HepG2 (cell line): ENCODE measurements around the gene BRD3. TPM values are rescaled to one million over a fixed set of nuclear protein-coding genes. Genes with fewer than 3 reads are reported as not detected.

Source experiments
- ARID2 ChIP-seq: sonication (generic); formaldehyde crosslinking; IDR thresholded peaks from 2 replicates; pipeline ENCODE4 v1.8.1; 2022; ENCODE audit warnings: mild to moderate bottlenecking, missing genetic modification reagents, borderline replicate concordance
- HDAC6 ChIP-seq: fragments of 200-600 bp; sonication (generic); IDR thresholded peaks from 2 replicates; pipeline ENCODE4 v1.7.0; 2017; ENCODE audit warnings: mild to moderate bottlenecking, antibody characterized with exemption, low read length, low read depth
- HNRNPLL ChIP-seq: fragments of 200-400 bp; formaldehyde crosslinking; IDR thresholded peaks from 2 replicates; pipeline ENCODE4 v1.6.1; 2017; ENCODE audit warnings: mild to moderate bottlenecking, low read depth, low read length; ENCODE audit not compliant: poor library complexity, severe bottlenecking
- KLF16 ChIP-seq, 2 experiments: sonication (generic) in 1 of 2; formaldehyde crosslinking in 1 of 2; IDR thresholded peaks; 2 replicates each; pipeline versions ENCODE4 v1.6.1 to v1.8.0; 2016 to 2023; ENCODE audit warnings: missing genetic modification reagents in 2 of 2, missing compliant biosample characterization in 1 of 2
- MIXL1 ChIP-seq: IDR thresholded peaks from 2 replicates; pipeline ENCODE4 v1.6.1; 2016
- MTA3 ChIP-seq: sonication (generic); formaldehyde crosslinking; IDR thresholded peaks from 2 replicates; pipeline ENCODE4 v1.4.0; 2020; ENCODE audit warnings: missing genetic modification reagents
- RBM22 ChIP-seq: fragments of 200-400 bp; formaldehyde crosslinking; optimal IDR thresholded peaks from 2 replicates; pipeline ENCODE3; 2017; ENCODE audit warnings: mild to moderate bottlenecking, low read length, moderate library complexity
- RFXAP ChIP-seq: sonication (generic); formaldehyde crosslinking; IDR thresholded peaks from 2 replicates; pipeline ENCODE4 v1.4.0; 2020; ENCODE audit warnings: missing genetic modification reagents, borderline replicate concordance
- XRCC5 ChIP-seq: fragments of 200-400 bp; formaldehyde crosslinking; optimal IDR thresholded peaks from 2 replicates; pipeline ENCODE3; 2017; ENCODE audit warnings: mild to moderate bottlenecking, low read length
- ZMYM3 ChIP-seq: sonication (generic); formaldehyde crosslinking; IDR thresholded peaks from 2 replicates; pipeline ENCODE4 v1.5.1; 2020; ENCODE audit warnings: mild to moderate bottlenecking, missing genetic modification reagents
- ZNF350 ChIP-seq: sonication (generic); formaldehyde crosslinking; IDR thresholded peaks from 2 replicates; pipeline ENCODE4 v1.4.0; 2020; ENCODE audit warnings: mild to moderate bottlenecking, low read depth, missing genetic modification reagents, borderline replicate concordance
- ZNF562 ChIP-seq: sonication (generic); formaldehyde crosslinking; IDR thresholded peaks from 2 replicates; pipeline ENCODE4 v1.8.0; 2022; ENCODE audit warnings: missing genetic modification reagents, borderline replicate concordance
- ZNF792 ChIP-seq: IDR thresholded peaks from 2 replicates; pipeline ENCODE4 v1.6.1; 2016
- ZNF879 ChIP-seq: sonication (generic); formaldehyde crosslinking; IDR thresholded peaks from 2 replicates; pipeline ENCODE4 v1.8.1; 2023; ENCODE audit warnings: missing genetic modification reagents
- ZSCAN12 ChIP-seq: sonication (generic); formaldehyde crosslinking; IDR thresholded peaks from 2 replicates; pipeline ENCODE4 v1.9.0; 2021; ENCODE audit warnings: mild to moderate bottlenecking, missing genetic modification reagents
- ZSCAN21 ChIP-seq: sonication (generic); formaldehyde crosslinking; IDR thresholded peaks from 2 replicates; pipeline ENCODE4 v1.8.0; 2022; ENCODE audit warnings: mild to moderate bottlenecking, missing genetic modification reagents, moderate library complexity, borderline replicate concordance
- polyA plus RNA-seq, 8 experiments: library from polyadenylated mRNA; depleted of rRNA in 3 of 8; stranded (reverse) in 7 of 8; unstranded in 1 of 8; fragments of >200 nt; fragmentation: Illumina TruSeq in 4 of 8; extraction: Trizol in 4 of 8; gene quantifications; 2 replicates each; pipeline versions ENCODE4 v1.2.1 to v1.2.3, GENCODE V29; 2011 to 2016; ENCODE audit warnings: low read depth in 4 of 8, missing spikeins in 1 of 8, mixed read lengths in 1 of 8; ENCODE audit not compliant: insufficient read depth in 1 of 8
- total RNA-seq, 5 experiments: library from RNA; depleted of rRNA; stranded (reverse); fragments of >200 nt; fragmentation: Illumina TruSeq; extraction: Trizol; gene quantifications; 2 replicates each; pipeline ENCODE4 v1.2.3, GENCODE V29; 2016; ENCODE audit warnings: low read depth in 1 of 5
- TF ChIP-seq, protein P1 (sequence below): sonication (generic); formaldehyde crosslinking; IDR thresholded peaks from 2 replicates; pipeline ENCODE4 v1.5.0; 2020; ENCODE audit warnings: missing genetic modification reagents
- TF ChIP-seq, protein P2 (sequence below): sonication (generic); formaldehyde crosslinking; IDR thresholded peaks from 2 replicates; pipeline ENCODE4 v1.4.0; 2020; ENCODE audit warnings: mild to moderate bottlenecking, missing genetic modification reagents
- TF ChIP-seq, protein P3 (sequence below): sonication (generic); formaldehyde crosslinking; IDR thresholded peaks from 2 replicates; pipeline ENCODE4 v1.4.0; 2020; ENCODE audit warnings: missing genetic modification reagents
- TF ChIP-seq, protein P4 (sequence below): sonication (generic); formaldehyde crosslinking; IDR thresholded peaks from 2 replicates; pipeline ENCODE4 v1.5.0; 2020; ENCODE audit warnings: mild to moderate bottlenecking, missing genetic modification reagents

Gene BRD3
- total and polyA plus RNA-seq, 2 of the 13 experiments (the other 11 are each of a cell fraction or from before 2014, with no cell fraction given) = 5.9 to 12.9 TPM

DNA sequence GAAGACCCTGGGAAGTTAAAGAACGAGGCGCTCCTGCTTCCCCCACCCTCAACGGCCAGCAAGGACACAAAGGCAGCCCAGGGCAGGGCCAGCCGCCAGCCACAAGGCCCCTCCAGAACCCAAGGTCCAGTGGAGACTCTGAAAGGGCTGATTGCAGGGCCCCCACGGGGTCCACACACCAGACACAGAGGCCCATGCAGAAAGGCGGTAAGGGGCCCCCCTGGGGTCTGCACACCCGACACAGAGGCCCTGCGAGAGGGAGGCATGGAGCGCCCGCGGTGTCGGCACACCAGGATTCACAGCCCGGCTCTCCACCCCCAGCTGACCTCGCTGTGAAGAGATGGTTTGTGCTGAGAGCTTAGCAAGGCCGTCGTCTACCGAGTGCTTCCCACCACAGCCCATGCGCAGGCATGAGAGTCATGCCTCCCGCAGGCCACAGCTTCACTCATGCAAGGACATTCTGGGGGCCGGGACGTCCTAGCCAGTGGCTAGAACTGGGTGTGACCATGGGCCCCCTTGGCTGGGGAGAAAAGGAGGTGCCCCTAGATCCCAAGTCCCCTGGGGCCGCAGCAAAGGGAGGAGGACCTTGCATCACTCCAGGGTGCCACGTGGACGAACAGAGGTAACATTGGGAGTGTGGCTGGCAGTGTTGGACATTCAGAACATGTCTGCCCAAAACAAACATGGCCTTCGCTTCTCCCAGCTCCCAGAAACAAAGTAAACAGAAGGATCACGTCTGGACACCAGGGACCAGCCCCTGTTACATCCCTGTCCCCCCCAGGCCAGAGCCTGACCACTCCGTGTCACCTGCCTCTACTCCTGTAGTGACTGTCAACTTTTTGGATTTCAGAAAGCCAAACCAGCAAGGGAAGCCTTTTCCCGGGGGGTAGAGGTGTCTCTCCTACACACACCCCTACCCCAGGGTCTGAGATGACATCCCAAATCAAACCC is 9.8 kb downstream of the BRD3 start (continued):
- TF ChIP-seq ZNF562 (CRISPR knock-in tag) = no peak
- TF ChIP-seq, protein P1, sequence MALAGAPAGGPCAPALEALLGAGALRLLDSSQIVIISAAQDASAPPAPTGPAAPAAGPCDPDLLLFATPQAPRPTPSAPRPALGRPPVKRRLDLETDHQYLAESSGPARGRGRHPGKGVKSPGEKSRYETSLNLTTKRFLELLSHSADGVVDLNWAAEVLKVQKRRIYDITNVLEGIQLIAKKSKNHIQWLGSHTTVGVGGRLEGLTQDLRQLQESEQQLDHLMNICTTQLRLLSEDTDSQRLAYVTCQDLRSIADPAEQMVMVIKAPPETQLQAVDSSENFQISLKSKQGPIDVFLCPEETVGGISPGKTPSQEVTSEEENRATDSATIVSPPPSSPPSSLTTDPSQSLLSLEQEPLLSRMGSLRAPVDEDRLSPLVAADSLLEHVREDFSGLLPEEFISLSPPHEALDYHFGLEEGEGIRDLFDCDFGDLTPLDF (CRISPR knock-in tag) = no peak
- TF ChIP-seq, protein P2, sequence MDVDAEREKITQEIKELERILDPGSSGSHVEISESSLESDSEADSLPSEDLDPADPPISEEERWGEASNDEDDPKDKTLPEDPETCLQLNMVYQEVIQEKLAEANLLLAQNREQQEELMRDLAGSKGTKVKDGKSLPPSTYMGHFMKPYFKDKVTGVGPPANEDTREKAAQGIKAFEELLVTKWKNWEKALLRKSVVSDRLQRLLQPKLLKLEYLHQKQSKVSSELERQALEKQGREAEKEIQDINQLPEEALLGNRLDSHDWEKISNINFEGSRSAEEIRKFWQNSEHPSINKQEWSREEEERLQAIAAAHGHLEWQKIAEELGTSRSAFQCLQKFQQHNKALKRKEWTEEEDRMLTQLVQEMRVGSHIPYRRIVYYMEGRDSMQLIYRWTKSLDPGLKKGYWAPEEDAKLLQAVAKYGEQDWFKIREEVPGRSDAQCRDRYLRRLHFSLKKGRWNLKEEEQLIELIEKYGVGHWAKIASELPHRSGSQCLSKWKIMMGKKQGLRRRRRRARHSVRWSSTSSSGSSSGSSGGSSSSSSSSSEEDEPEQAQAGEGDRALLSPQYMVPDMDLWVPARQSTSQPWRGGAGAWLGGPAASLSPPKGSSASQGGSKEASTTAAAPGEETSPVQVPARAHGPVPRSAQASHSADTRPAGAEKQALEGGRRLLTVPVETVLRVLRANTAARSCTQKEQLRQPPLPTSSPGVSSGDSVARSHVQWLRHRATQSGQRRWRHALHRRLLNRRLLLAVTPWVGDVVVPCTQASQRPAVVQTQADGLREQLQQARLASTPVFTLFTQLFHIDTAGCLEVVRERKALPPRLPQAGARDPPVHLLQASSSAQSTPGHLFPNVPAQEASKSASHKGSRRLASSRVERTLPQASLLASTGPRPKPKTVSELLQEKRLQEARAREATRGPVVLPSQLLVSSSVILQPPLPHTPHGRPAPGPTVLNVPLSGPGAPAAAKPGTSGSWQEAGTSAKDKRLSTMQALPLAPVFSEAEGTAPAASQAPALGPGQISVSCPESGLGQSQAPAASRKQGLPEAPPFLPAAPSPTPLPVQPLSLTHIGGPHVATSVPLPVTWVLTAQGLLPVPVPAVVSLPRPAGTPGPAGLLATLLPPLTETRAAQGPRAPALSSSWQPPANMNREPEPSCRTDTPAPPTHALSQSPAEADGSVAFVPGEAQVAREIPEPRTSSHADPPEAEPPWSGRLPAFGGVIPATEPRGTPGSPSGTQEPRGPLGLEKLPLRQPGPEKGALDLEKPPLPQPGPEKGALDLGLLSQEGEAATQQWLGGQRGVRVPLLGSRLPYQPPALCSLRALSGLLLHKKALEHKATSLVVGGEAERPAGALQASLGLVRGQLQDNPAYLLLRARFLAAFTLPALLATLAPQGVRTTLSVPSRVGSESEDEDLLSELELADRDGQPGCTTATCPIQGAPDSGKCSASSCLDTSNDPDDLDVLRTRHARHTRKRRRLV = no peak
- no peak for TF ChIP-seq XRCC5
- TF ChIP-seq MIXL1 (CRISPR knock-in tag) = peak; percentile 16; the same call in 1 of the 2 replicates
- TF ChIP-seq ZSCAN12 = no peak
- peak; percentile 38; the same call in 1 of the 2 replicates for TF ChIP-seq ZNF792 (CRISPR knock-in tag)
- no peak for TF ChIP-seq HDAC6
- TF ChIP-seq KLF16 (CRISPR knock-in tag; IDR thresholded peaks at IDR 0.05) = peak in 1 of 2 experiments; percentile 77; a peak in 1 of 4 replicates
- TF ChIP-seq, protein P3, sequence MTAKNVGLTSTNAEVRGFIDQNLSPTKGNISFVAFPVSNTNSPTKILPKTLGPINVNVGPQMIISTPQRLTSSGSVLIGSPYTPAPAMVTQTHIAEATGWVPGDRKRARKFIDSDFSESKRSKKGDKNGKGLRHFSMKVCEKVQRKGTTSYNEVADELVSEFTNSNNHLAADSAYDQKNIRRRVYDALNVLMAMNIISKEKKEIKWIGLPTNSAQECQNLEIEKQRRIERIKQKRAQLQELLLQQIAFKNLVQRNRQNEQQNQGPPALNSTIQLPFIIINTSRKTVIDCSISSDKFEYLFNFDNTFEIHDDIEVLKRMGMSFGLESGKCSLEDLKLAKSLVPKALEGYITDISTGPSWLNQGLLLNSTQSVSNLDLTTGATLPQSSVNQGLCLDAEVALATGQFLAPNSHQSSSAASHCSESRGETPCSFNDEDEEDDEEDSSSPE (CRISPR knock-in tag) = no peak
- TF ChIP-seq, protein P4, sequence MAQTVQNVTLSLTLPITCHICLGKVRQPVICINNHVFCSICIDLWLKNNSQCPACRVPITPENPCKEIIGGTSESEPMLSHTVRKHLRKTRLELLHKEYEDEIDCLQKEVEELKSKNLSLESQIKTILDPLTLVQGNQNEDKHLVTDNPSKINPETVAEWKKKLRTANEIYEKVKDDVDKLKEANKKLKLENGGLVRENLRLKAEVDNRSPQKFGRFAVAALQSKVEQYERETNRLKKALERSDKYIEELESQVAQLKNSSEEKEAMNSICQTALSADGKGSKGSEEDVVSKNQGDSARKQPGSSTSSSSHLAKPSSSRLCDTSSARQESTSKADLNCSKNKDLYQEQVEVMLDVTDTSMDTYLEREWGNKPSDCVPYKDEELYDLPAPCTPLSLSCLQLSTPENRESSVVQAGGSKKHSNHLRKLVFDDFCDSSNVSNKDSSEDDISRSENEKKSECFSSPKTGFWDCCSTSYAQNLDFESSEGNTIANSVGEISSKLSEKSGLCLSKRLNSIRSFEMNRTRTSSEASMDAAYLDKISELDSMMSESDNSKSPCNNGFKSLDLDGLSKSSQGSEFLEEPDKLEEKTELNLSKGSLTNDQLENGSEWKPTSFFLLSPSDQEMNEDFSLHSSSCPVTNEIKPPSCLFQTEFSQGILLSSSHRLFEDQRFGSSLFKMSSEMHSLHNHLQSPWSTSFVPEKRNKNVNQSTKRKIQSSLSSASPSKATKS (CRISPR knock-in tag) = no peak
- no peak for TF ChIP-seq ZSCAN21 (CRISPR knock-in tag)
- TF ChIP-seq ZNF350 (CRISPR knock-in tag) = peak; percentile 92; the same call in 1 of the 2 replicates
- TF ChIP-seq MTA3 (CRISPR knock-in tag) = no peak
- TF ChIP-seq ZNF879 (CRISPR knock-in tag) = no peak
- no peak for TF ChIP-seq HNRNPLL
- TF ChIP-seq RBM22 = no peak
- TF ChIP-seq ARID2 (CRISPR knock-in tag) = no peak
- TF ChIP-seq RFXAP (CRISPR knock-in tag) = no peak
- TF ChIP-seq ZMYM3 = peak; percentile 38; the same call in 1 of the 2 replicates
